HG03378 (cell line): Measurements from ENCODE around the gene ACOT2.
"Not testable (repeated sequence)": the region's sequence is repeated elsewhere in the genome, so short reads cannot be mapped to it uniquely, and the experiment has no call there.

Experiments used
- ATAC-seq: cut with Tn5 transposase; IDR thresholded peaks from one replicate; pipeline ENCODE4 v1.9.1; 2021; ENCODE audit warnings: mild to moderate bottlenecking, moderate library complexity; ENCODE audit not compliant: unreplicated experiment

The ACOT2 gene

DNA sequence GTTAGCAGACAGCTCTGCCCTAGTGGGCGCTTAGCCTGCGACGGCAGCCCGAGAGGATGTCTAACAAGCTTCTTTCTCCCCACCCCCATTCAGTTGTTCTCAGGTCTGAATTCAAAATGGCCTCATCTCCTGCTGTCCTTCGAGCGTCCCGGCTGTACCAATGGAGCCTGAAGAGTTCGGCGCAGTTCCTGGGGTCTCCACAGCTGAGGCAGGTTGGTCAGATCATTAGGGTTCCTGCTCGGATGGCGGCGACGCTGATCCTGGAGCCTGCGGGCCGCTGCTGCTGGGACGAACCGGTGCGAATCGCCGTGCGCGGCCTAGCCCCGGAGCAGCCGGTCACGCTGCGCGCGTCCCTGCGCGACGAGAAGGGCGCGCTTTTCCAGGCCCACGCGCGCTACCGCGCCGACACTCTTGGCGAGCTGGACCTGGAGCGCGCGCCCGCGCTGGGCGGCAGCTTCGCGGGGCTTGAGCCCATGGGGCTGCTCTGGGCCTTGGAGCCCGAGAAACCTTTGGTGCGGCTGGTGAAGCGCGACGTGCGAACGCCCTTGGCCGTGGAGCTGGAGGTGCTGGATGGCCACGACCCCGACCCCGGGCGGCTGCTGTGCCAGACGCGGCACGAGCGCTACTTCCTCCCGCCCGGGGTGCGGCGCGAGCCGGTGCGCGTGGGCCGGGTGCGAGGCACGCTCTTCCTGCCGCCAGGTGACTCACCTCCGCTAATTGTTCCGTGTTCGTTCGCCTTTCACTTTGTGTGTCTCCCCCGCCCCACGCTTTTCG is at the start of gene ACOT2:
ACOT2 (plus strand) TSS at position 29 of the 774 bp plus-strand sequence; CDS start at position 57, 28 bp downstream.
- ATAC-seq = peak; percentile 52

GRCh38 chr14:73521229-73521628 is 47.8 kb upstream of the ACOT2 start:
- ATAC-seq = no peak

GRCh38 chr14:73524493-73524892 is 44.5 kb upstream of the ACOT2 start:
- no peak for ATAC-seq

GRCh38 chr14:73526036-73526984 is 42.7 kb upstream of the ACOT2 start:
- ATAC-seq = no peak

- not testable (repeated sequence) for ATAC-seq
Observed at GRCh38 chr14:73529356-73529755, 39.7 kb upstream of the ACOT2 start.

- ATAC-seq = not testable (repeated sequence)
Observed at GRCh38 chr14:73531971-73532370, 37.0 kb upstream of the ACOT2 start.

GRCh38 chr14:73537244-73538045 is 31.6 kb upstream of the ACOT2 start:
- not testable (repeated sequence) for ATAC-seq

- not testable (repeated sequence) for ATAC-seq
Observed at GRCh38 chr14:73539017-73539416, 30.0 kb upstream of the ACOT2 start.

DNA sequence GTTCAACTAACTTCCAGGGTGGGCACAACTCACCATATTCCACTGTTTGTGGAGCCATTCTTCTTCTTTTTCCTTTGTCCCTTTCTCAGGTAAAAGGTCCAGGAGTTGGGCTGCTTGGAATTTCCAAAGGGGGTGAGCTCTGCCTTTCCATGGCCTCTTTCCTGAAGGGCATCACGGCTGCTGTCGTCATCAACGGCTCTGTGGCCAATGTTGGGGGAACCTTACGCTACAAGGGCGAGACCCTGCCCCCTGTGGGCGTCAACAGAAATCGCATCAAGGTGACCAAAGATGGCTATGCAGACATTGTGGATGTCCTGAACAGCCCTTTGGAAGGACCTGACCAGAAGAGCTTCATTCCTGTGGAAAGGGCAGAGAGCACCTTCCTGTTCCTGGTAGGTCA is 26.1 kb upstream of the ACOT2 start:
- ATAC-seq = not testable (repeated sequence)

GRCh38 chr14:73545353-73545752 is 23.7 kb upstream of the ACOT2 start:
- not testable (repeated sequence) for ATAC-seq

DNA sequence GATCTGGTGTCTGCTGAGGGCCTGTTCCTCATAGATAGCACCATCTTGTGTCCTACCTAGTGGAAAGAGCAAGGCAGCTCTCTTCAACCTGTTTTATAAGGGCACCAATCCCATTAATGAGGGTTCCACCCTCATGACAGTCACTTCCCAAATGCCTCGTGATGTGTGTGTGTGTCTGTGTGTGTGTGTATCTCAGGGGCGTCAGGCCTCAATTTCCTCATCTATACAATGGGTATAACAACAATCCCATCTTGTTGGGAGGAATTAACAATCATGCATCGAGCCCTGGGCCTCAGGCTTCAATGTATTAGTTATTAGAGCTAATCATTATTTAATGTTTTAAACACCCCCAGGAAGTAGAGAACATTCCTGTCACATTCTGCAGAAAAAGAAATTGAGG is 19.9 kb upstream of the ACOT2 start:
- ATAC-seq = not testable (repeated sequence)

DNA sequence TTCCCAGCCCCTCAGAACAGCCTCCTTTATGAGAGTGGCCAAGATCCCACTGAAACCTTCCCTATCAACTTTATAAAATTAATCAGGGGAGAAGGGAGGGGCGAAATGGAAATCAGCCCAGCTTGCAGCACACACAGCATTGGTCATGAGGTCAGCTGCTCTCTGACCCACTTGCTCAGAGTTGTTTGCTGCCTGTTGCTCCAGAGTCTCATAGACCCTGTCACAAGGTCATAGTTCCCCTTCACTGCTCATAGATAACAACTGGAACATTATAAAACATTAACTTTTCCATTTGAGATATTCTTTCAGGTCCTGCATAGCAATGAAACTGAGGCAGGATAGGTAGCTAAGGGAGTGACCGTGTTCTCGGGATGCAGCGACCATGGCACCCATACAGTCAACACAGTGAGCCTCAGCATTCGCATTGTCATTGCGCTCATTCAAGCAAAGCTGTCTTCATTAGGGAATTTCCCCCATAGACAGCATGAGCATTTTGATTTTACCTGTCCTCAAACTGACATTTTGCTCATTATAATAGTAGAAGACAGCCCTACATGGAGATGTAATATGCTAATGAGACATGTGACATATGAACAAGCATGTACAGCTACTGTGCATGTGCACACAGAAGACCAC is 19.0 kb upstream of the ACOT2 start:
- not testable (repeated sequence) for ATAC-seq

DNA sequence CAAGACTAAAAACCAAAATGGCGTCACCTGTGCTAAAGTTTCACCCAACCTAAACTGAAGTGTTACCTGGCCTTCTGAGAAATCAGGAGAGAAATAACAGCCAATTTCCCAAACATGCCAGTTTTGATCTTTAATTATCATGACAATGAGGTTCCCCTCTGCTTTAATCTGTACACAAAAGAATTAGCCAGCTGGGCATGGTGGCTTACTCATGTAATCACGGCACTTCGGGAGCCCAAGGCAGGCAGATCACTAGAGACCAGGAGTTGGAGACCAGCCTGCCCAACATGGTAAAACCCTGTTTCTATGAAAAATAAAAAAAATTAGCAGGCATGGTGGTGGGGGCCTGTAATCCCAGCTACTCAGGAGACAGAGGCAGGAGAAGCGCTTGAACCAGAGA is 15.2 kb upstream of the ACOT2 start:
- no peak for ATAC-seq

GRCh38 chr14:73557201-73557600 is 11.8 kb upstream of the ACOT2 start:
- ATAC-seq = not testable (repeated sequence)

DNA sequence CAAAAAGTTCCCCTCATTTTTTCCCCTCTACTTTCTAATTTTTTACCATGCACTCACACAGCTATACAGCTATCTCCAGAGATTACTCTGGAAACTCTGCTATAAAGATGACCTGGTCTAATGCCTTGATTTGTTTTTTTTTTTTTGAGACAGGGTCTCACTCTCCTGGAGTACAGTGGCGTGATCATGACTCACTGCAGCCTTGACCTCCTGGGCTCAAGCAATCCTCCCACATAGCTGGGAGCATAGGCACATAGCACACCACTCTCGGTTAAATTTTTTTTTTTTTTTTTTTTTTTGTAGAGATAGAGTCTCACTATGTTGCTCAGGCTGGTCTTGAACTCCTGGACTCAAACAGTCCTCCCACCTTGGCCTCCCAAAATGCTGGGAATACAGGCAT is 10.8 kb upstream of the ACOT2 start:
- not testable (repeated sequence) for ATAC-seq

DNA sequence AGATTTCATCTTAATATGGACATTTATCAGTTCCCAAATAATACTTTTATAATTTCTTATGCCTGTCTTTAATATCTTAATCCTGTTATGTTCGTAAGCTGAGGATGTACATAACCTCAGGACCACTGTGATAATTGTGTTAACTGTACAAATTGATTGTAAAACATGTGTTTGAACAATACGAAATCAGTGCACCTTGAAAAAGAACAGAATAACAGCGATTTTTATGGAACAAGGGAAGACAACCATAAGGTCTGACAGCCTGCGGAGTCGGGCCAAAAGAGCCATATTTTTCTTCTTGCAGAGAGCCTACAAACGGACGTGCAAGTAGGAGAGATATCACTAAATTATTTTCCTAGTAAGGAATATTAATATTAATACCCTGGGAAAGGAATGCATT is 6.8 kb upstream of the ACOT2 start:
- not testable (repeated sequence) for ATAC-seq

DNA sequence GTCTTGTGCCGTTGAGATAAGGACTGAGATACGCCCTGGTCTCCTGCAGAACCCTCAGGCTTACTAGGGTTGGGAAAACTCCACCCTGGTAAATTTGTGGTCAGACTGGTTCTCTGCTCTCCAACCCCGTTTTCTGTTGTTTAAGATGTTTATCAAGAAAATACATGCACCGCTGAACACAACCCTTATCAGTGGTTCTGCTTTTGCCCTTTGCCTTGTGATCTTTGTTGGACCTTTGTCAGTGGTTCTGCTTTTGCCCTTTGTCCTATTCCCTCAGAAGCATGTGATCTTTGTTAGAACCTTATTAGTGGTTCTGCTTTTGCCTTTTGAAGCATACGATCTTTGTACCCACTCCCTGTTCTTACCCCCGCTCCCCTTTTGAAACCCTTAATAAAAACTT is 6.3 kb upstream of the ACOT2 start:
- ATAC-seq = not testable (repeated sequence)

- not testable (repeated sequence) for ATAC-seq
Observed at GRCh38 chr14:73566431-73566830, 2.6 kb upstream of the ACOT2 start.

- ATAC-seq = not testable (repeated sequence)
Observed at GRCh38 chr14:73566935-73567334, 2.1 kb upstream of the ACOT2 start.

- ATAC-seq = no peak
Observed at GRCh38 chr14:73567358-73567757, 1.7 kb upstream of the ACOT2 start.
